ENCODE measurements around the gene ZG16. TPM values are rescaled to one million over a fixed set of nuclear protein-coding genes. Genes with fewer than 3 reads are reported as not detected.

Gene ZG16
- total and polyA plus RNA-seq, 4 donors, result 0.19 to 2.8 (median 1.7) TPM

DNA sequence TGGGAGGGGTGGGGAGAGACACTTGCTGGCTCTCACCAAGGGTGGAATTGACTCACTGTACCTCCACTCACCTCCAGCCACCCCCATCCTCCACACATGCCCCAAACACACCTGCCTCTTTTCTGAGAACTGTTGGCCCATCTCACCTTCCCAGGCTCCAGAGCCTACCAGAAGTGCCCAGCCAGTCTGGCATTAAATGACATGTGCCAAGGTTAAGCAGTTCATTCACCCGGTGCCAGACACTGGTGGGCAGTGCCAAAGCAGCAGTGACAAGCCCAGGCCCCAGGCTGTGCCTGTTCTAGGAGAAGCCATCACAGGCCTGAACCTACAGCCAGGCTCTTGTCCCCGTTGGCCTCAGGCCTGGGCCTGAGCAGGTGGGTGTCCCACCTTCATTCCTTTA, 53.4 kb downstream of the ZG16 start (continued):
- TF ChIP-seq SP1 (IDR thresholded peaks at IDR 0.05) (no peak), HNF4G (IDR thresholded peaks at IDR 0.05) (no peak)
- TF ChIP-seq, protein P1, sequence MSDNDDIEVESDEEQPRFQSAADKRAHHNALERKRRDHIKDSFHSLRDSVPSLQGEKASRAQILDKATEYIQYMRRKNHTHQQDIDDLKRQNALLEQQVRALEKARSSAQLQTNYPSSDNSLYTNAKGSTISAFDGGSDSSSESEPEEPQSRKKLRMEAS (IDR thresholded peaks at IDR 0.05), result no peak

Small RNA genes within 50 kb of the gene (small RNA-seq; reads per million reads assigned to genes)
- not detected for gene AC009133.6
- not detected for gene AC120114.4

Other genes with a start within 250 kb of the ZG16 start
- gene SPN, start 115.0 kb upstream of the ZG16 start, total RNA-seq, result 10 to 100 TPM in 1 of 2 donors, under 1 TPM in 1; 0.92 to 31.2 TPM
- under 1 TPM; 0.85 to 0.90 TPM for gene SPN, start 115.0 kb upstream of the ZG16 start, polyA plus RNA-seq
- gene QPRT, start 99.1 kb upstream of the ZG16 start, total RNA-seq, result 10 to 100 TPM; 79.4 to 81.7 TPM
- gene QPRT, start 99.1 kb upstream of the ZG16 start, polyA plus RNA-seq, result 100 to 1,000 TPM; 119 to 143 TPM
- gene C16orf54, start 32.3 kb upstream of the ZG16 start, total RNA-seq, result 1 to 10 TPM; 1.3 to 2.4 TPM
- under 1 TPM; 0.38 to 0.42 TPM for gene C16orf54, start 32.3 kb upstream of the ZG16 start, polyA plus RNA-seq
- gene KIF22, start 12.5 kb downstream of the ZG16 start, total RNA-seq, result 10 to 100 TPM; 15.0 to 80.1 TPM
- 10 to 100 TPM; 39.9 to 58.7 TPM for gene KIF22, start 12.5 kb downstream of the ZG16 start, polyA plus RNA-seq
- gene MAZ, start 28.3 kb downstream of the ZG16 start, total RNA-seq, result 100 to 1,000 TPM in 1 of 2 donors, 10 to 100 TPM in 1; 28.4 to 272 TPM
- 10 to 100 TPM; 16.0 to 61.7 TPM for gene MAZ, start 28.3 kb downstream of the ZG16 start, polyA plus RNA-seq
- gene PRRT2, start 33.9 kb downstream of the ZG16 start, total RNA-seq, result under 1 TPM; 0.09 to 0.59 TPM
- gene PRRT2, start 33.9 kb downstream of the ZG16 start, polyA plus RNA-seq, result under 1 TPM; 0.16 to 0.28 TPM
- 10 to 100 TPM; 11.1 to 16.9 TPM for gene PAGR1, start 37.9 kb downstream of the ZG16 start, total RNA-seq
- gene PAGR1, start 37.9 kb downstream of the ZG16 start, polyA plus RNA-seq, result 10 to 100 TPM in 1 of 2 donors, 1 to 10 TPM in 1; 7.3 to 18.7 TPM
- gene MVP, start 42.2 kb downstream of the ZG16 start, total RNA-seq, result 10 to 100 TPM; 30.7 to 78.4 TPM
- 10 to 100 TPM; 40.1 to 61.4 TPM for gene MVP, start 42.2 kb downstream of the ZG16 start, polyA plus RNA-seq
- gene CDIPT, start 85.0 kb downstream of the ZG16 start, total RNA-seq, result 10 to 100 TPM; 31.4 to 38.7 TPM
- gene CDIPT, start 85.0 kb downstream of the ZG16 start, polyA plus RNA-seq, result 100 to 1,000 TPM in 1 of 2 donors, 10 to 100 TPM in 1; 38.1 to 102 TPM
- under 1 TPM; 0.25 to 0.37 TPM for gene SEZ6L2, start 121.3 kb downstream of the ZG16 start, total RNA-seq
- gene SEZ6L2, start 121.3 kb downstream of the ZG16 start, polyA plus RNA-seq, result under 1 TPM; 0.24 to 0.35 TPM
- gene ASPHD1, start 122.2 kb downstream of the ZG16 start, total RNA-seq, result under 1 TPM in 1 of 2 donors, not detected in 1; 0.25 TPM
- under 1 TPM in 1 of 2 donors, not detected in 1; 0.28 TPM for gene ASPHD1, start 122.2 kb downstream of the ZG16 start, polyA plus RNA-seq
- 10 to 100 TPM in 1 of 2 donors, 1 to 10 TPM in 1; 3.1 to 13.1 TPM for gene KCTD13, start 148.0 kb downstream of the ZG16 start, total RNA-seq
- 1 to 10 TPM; 2.7 to 4.4 TPM for gene KCTD13, start 148.0 kb downstream of the ZG16 start, polyA plus RNA-seq
- 10 to 100 TPM; 25.5 to 29.6 TPM for gene TMEM219, start 183.8 kb downstream of the ZG16 start, total RNA-seq
- 10 to 100 TPM; 64.1 to 75.9 TPM for gene TMEM219, start 183.8 kb downstream of the ZG16 start, polyA plus RNA-seq
- 10 to 100 TPM; 19.0 to 27.9 TPM for gene TAOK2, start 195.6 kb downstream of the ZG16 start, total RNA-seq
- 10 to 100 TPM in 1 of 2 donors, 1 to 10 TPM in 1; 2.2 to 12.9 TPM for gene TAOK2, start 195.6 kb downstream of the ZG16 start, polyA plus RNA-seq
- gene HIRIP3, start 217.4 kb downstream of the ZG16 start, total RNA-seq, result 10 to 100 TPM in 1 of 2 donors, 1 to 10 TPM in 1; 9.2 to 10.5 TPM
- gene HIRIP3, start 217.4 kb downstream of the ZG16 start, polyA plus RNA-seq, result 1 to 10 TPM; 5.7 to 9.0 TPM
- 10 to 100 TPM; 11.7 to 24.8 TPM for gene INO80E, start 218.0 kb downstream of the ZG16 start, total RNA-seq
- gene INO80E, start 218.0 kb downstream of the ZG16 start, polyA plus RNA-seq, result 10 to 100 TPM in 1 of 2 donors, 1 to 10 TPM in 1; 8.0 to 22.8 TPM
- gene DOC2A, start 232.8 kb downstream of the ZG16 start, total RNA-seq, result under 1 TPM in 1 of 2 donors, not detected in 1; 0.17 TPM
- under 1 TPM; 0.09 to 0.22 TPM for gene DOC2A, start 232.8 kb downstream of the ZG16 start, polyA plus RNA-seq
- not detected for gene C16orf92, start 244.9 kb downstream of the ZG16 start, total RNA-seq
- gene C16orf92, start 244.9 kb downstream of the ZG16 start, polyA plus RNA-seq, result not detected

Measured in liver (tissue), 6 donors.